GM18505 (cell line): Measurements from ENCODE around the gene TRPM3.

Experiments used
- ATAC-seq: cut with Tn5 transposase; IDR thresholded peaks from one replicate; pipeline ENCODE4 v1.9.1; 2021; ENCODE audit not compliant: unreplicated experiment
- POLR2A ChIP-seq: IDR thresholded peaks from 4 replicates; pipeline ENCODE4 v1.6.1; 2011; ENCODE audit warnings: borderline replicate concordance; ENCODE audit not compliant: insufficient read depth, insufficient read length; ENCODE audit errors: extremely low read depth

TRPM3 gene

GRCh38 chr9:71079451-71079850, 42.0 kb downstream of the TRPM3 start:
- TF ChIP-seq POLR2A, result no peak

GRCh38 chr9:71076096-71076495, 45.3 kb downstream of the TRPM3 start:
- TF ChIP-seq POLR2A, result no peak
- ATAC-seq, result no peak

More at GRCh38 chr9:71079451-71079850, 42.0 kb downstream of the TRPM3 start:
- ATAC-seq, result no peak

- TF ChIP-seq POLR2A, result no peak
- no peak for ATAC-seq
These were observed 47.9 kb downstream of the TRPM3 start for GRCh38 chr9:71073494-71073893.

- TF ChIP-seq POLR2A, result no peak
These were observed 48.8 kb downstream of the TRPM3 start for GRCh38 chr9:71072587-71072986.

GRCh38 chr9:71071633-71072032, 49.8 kb downstream of the TRPM3 start:
- ATAC-seq, result no peak
- TF ChIP-seq POLR2A, result no peak

More at GRCh38 chr9:71072587-71072986, 48.8 kb downstream of the TRPM3 start:
- no peak for ATAC-seq

GRCh38 chr9:71058660-71059059, 62.8 kb downstream of the TRPM3 start:
- ATAC-seq, result no peak
- no peak for TF ChIP-seq POLR2A

GRCh38 chr9:71052287-71052686, 69.1 kb downstream of the TRPM3 start:
- no peak for TF ChIP-seq POLR2A
- no peak for ATAC-seq

GRCh38 chr9:71048280-71048679, 73.1 kb downstream of the TRPM3 start:
- no peak for TF ChIP-seq POLR2A
- ATAC-seq, result no peak

- TF ChIP-seq POLR2A, result no peak
- no peak for ATAC-seq
These were observed 78.9 kb downstream of the TRPM3 start for GRCh38 chr9:71042448-71042990.

GRCh38 chr9:71037521-71037920, 83.9 kb downstream of the TRPM3 start:
- no peak for TF ChIP-seq POLR2A
- no peak for ATAC-seq

GRCh38 chr9:71036501-71036900, 84.9 kb downstream of the TRPM3 start:
- no peak for ATAC-seq
- no peak for TF ChIP-seq POLR2A

- ATAC-seq, result no peak
- TF ChIP-seq POLR2A, result no peak
These were observed 88.6 kb downstream of the TRPM3 start for GRCh38 chr9:71032779-71033178.

GRCh38 chr9:71025728-71026127, 95.7 kb downstream of the TRPM3 start:
- no peak for TF ChIP-seq POLR2A

GRCh38 chr9:71025201-71025600, 96.2 kb downstream of the TRPM3 start:
- TF ChIP-seq POLR2A, result no peak
- ATAC-seq, result no peak

More at GRCh38 chr9:71025728-71026127, 95.7 kb downstream of the TRPM3 start:
- ATAC-seq, result no peak

GRCh38 chr9:71010258-71010657, 111.2 kb downstream of the TRPM3 start:
- ATAC-seq, result no peak
- TF ChIP-seq POLR2A, result no peak

GRCh38 chr9:71005456-71005855, 116.0 kb downstream of the TRPM3 start:
- no peak for ATAC-seq
- no peak for TF ChIP-seq POLR2A

- TF ChIP-seq POLR2A, result no peak
- ATAC-seq, result no peak
These were observed 117.2 kb downstream of the TRPM3 start for GRCh38 chr9:71004196-71004595.
